C4-2B (cell line): ENCODE measurements around the gene FGF11.

Source experiments
- H3K27ac ChIP-seq: fragments of 450-650 bp; 2 replicates; pipeline ENCODE4 v1.5.1; 2017
- CTCF ChIP-seq: fragments of 450-650 bp; conservative IDR thresholded peaks from 2 replicates; pipeline ENCODE4 v1.5.1; 2017; ENCODE audit warnings: mild to moderate bottlenecking
- ZFX ChIP-seq: fragments of 450-650 bp; IDR thresholded peaks from 2 replicates; pipeline ENCODE4 v1.6.1; 2017

Gene FGF11

GRCh38 chr17:7439462-7440112 is at the start of gene FGF11:
FGF11 (plus strand) TSS chr17:7439512; CDS start chr17:7439621, 109 bp downstream.
- no peak within 1 kb of the TSS for H3K27ac ChIP-seq
- TF ChIP-seq CTCF (no peak), ZFX (no peak)

GRCh38 chr17:7389924-7390910 is 49.1 kb upstream of the FGF11 start:
- TF ChIP-seq ZFX (no peak), CTCF (no peak)
- no peak overlapping the region for H3K27ac ChIP-seq

GRCh38 chr17:7391307-7391706 is 48.0 kb upstream of the FGF11 start:
- H3K27ac ChIP-seq, result no peak overlapping the region
- TF ChIP-seq ZFX, result no peak

- H3K27ac ChIP-seq, result no peak overlapping the region
Observed at GRCh38 chr17:7392696-7393612, 46.4 kb upstream of the FGF11 start.

GRCh38 chr17:7393613-7394451 is 45.5 kb upstream of the FGF11 start:
- TF ChIP-seq ZFX (no peak), CTCF (no peak)
- peak overlapping the region; percentile 82 for H3K27ac ChIP-seq

More at GRCh38 chr17:7392696-7393612, 46.4 kb upstream of the FGF11 start:
- no peak for TF ChIP-seq ZFX

- TF ChIP-seq ZFX (peak; percentile 20; the same call in 1 of the 2 replicates), CTCF (no peak; the same call in 1 of the 2 replicates)
- peak within 1 kb of the TSS; percentile 82 for H3K27ac ChIP-seq
Observed at GRCh38 chr17:7394452-7395191, 44.7 kb upstream of the FGF11 start, which contains the start of gene PLSCR3. PLSCR3 (minus strand) TSS chr17:7394525; CDS start chr17:7394110, 415 bp downstream.

GRCh38 chr17:7396147-7396546 is 43.2 kb upstream of the FGF11 start:
- no peak for TF ChIP-seq ZFX
- H3K27ac ChIP-seq, result no peak overlapping the region

GRCh38 chr17:7398612-7399011 is 40.7 kb upstream of the FGF11 start:
- TF ChIP-seq ZFX (no peak), CTCF (no peak)
- H3K27ac ChIP-seq, result no peak overlapping the region
